Activated CD8-positive, alpha-beta T cell treated with anti-CD3 and anti-CD28 coated beads for 36 hours (primary cell): Measurements from ENCODE around the gene RPL39L. TPM values are rescaled to one million over a fixed set of nuclear protein-coding genes. Genes with fewer than 3 reads are reported as not detected.

ENCODE experiments used
- ATAC-seq: fragments of 200-7000 bp; cut with Tn5 transposase; one replicate; pipeline ENCODE4 v1.10.0; 2021; ENCODE audit warnings: mild to moderate bottlenecking, moderate library complexity
- CTCF ChIA-PET: fragments of 350-600 bp; sonication (Branson Sonifier 250); formaldehyde crosslinking; loops from one replicate; lab custom pipeline; 2021; ENCODE audit warnings: antibody characterized with exemption; lab: Charles Lee
- POLR2A ChIA-PET: fragments of 350-600 bp; sonication (Branson Sonifier 250); formaldehyde crosslinking; loops from one replicate; lab custom pipeline; 2021; ENCODE audit warnings: antibody characterized with exemption; lab: Charles Lee
- DNase-seq: peaks from one replicate; pipeline ENCODE4 v3.0.0-alpha.2; 2020
- H3K27ac Mint-ChIP-seq: one replicate; pipeline ENCODE4 v1.8.0; 2021; ENCODE audit warnings: mild to moderate bottlenecking, mixed read lengths
- H3K27me3 Mint-ChIP-seq: one replicate; pipeline ENCODE4 v1.8.0; 2021; ENCODE audit warnings: mixed read lengths
- H3K36me3 Mint-ChIP-seq: one replicate; pipeline ENCODE4 v1.8.0; 2021; ENCODE audit warnings: low read depth, mixed read lengths
- H3K4me1 Mint-ChIP-seq: one replicate; pipeline ENCODE4 v1.8.0; 2021; ENCODE audit warnings: low read depth, mixed read lengths
- H3K4me3 Mint-ChIP-seq: one replicate; pipeline ENCODE4 v1.8.0; 2021; ENCODE audit warnings: mild to moderate bottlenecking, moderate library complexity, mixed read lengths
- H3K9me3 Mint-ChIP-seq: one replicate; pipeline ENCODE4 v1.8.0; 2021; ENCODE audit warnings: mixed read lengths
- intact Hi-C: fragments of 100-400 bp; cut with micrococcal nuclease; formaldehyde crosslinking; loops from one replicate; pipeline ENCODE4 v1.10.0; 2022
- total RNA-seq, 2 experiments: library from RNA; stranded (reverse); gene quantifications; one replicate each; pipeline ENCODE4 v1.2.3, GENCODE V29; 2021
- TF ChIP-seq, protein P1 (sequence below): fragments of 200-600 bp; IDR thresholded peaks from one replicate; pipeline ENCODE4 v1.8.0; 2022; ENCODE audit warnings: antibody characterized with exemption, mild to moderate bottlenecking

Gene RPL39L
- total RNA-seq, 2 experiments from 2014 or later: 12.1 to 16.2 TPM

GRCh38 chr3:187132666-187133065 is 6.6 kb downstream of the RPL39L start:
- DNase-seq: no peak
- ChIA-PET CTCF (interaction anchor here (0.7 to 1.5 kb wide), 3 partner anchors 18 to 284 kb away, joined by 3 to 4 read pairs (median 3); no protein-coding TSS in a partner anchor), POLR2A (interaction anchor here (0.9 kb wide), 1 partner anchor 107 kb away, joined by 3 read pairs; no protein-coding TSS in a partner anchor)
- Mint-ChIP-seq H3K27me3 (no peaks in the 10 kb centered on the region), H3K27ac (no peak overlapping the region), H3K4me1 (peaks cover 36% of the 10 kb centered on the region), H3K9me3 (peaks cover 31% of the 10 kb centered on the region), H3K36me3 (peaks cover 44% of the 10 kb centered on the region), H3K4me3 (no peak overlapping the region)
- TF ChIP-seq, protein P1, sequence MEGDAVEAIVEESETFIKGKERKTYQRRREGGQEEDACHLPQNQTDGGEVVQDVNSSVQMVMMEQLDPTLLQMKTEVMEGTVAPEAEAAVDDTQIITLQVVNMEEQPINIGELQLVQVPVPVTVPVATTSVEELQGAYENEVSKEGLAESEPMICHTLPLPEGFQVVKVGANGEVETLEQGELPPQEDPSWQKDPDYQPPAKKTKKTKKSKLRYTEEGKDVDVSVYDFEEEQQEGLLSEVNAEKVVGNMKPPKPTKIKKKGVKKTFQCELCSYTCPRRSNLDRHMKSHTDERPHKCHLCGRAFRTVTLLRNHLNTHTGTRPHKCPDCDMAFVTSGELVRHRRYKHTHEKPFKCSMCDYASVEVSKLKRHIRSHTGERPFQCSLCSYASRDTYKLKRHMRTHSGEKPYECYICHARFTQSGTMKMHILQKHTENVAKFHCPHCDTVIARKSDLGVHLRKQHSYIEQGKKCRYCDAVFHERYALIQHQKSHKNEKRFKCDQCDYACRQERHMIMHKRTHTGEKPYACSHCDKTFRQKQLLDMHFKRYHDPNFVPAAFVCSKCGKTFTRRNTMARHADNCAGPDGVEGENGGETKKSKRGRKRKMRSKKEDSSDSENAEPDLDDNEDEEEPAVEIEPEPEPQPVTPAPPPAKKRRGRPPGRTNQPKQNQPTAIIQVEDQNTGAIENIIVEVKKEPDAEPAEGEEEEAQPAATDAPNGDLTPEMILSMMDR: no peak
- ATAC-seq: no peak
- intact Hi-C loops: no loop called here

DNA sequence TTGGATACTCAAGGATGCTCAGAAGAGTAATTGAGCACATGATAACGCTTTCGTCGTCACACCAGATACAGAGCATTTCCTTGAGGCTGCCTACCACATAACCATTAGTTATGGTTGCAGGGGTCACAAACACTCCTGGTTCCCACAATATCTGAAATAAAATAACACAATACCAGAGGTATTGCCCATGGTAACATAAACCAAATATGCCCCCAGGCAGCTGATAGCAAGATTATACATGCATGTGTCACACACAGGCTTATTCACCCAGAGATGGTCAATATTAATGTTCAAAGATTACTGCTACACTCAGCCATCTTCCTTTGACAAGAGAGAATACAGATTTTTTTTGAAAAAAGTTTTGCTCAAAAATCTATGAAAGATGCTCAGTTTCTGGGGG is 7.3 kb downstream of the RPL39L start:
- DNase-seq (no peak), ATAC-seq (no peak)
- TF ChIP-seq, protein P1: no peak
- peaks cover 36% of the 10 kb centered on the region for H3K4me1 Mint-ChIP-seq
- H3K4me3 Mint-ChIP-seq: no peak overlapping the region
- no peak overlapping the region for H3K27ac Mint-ChIP-seq
- ChIA-PET CTCF (interaction anchor here (0.9 to 4.8 kb wide), 5 partner anchors 8 to 283 kb away, joined by 3 to 55 read pairs (median 5); partner anchors contain the start of gene RPL39L), POLR2A (interaction anchor here (0.5 to 3.2 kb wide), 5 partner anchors 8 to 262 kb away, joined by 3 to 17 read pairs (median 3); partner anchors contain the start of gene RPL39L)
- H3K27me3 Mint-ChIP-seq: no peaks in the 10 kb centered on the region
- H3K9me3 Mint-ChIP-seq: peaks cover 31% of the 10 kb centered on the region
- H3K36me3 Mint-ChIP-seq: peaks cover 45% of the 10 kb centered on the region
- intact Hi-C loops: no loop called here

GRCh38 chr3:187130346-187131066 is 8.8 kb downstream of the RPL39L start:
- intact Hi-C loops: no loop called here
- Mint-ChIP-seq H3K9me3 (peaks cover 30% of the 10 kb centered on the region), H3K27ac (peak overlapping the region; percentile 97), H3K4me3 (peak overlapping the region; percentile 49), H3K27me3 (no peaks in the 10 kb centered on the region), H3K36me3 (peaks cover 35% of the 10 kb centered on the region), H3K4me1 (peaks cover 35% of the 10 kb centered on the region)
- ATAC-seq (peak; percentile 92), DNase-seq (peak; percentile 58)
- ChIA-PET CTCF (interaction anchor here (1.1 to 4.8 kb wide), 4 partner anchors 9 to 281 kb away, joined by 3 to 55 read pairs (median 6); partner anchors contain the start of gene RPL39L), POLR2A (interaction anchor here (1.1 to 3.2 kb wide), 3 partner anchors 9 to 105 kb away, joined by 3 to 17 read pairs (median 4); partner anchors contain the start of gene RPL39L)
- TF ChIP-seq, protein P1: no peak

DNA sequence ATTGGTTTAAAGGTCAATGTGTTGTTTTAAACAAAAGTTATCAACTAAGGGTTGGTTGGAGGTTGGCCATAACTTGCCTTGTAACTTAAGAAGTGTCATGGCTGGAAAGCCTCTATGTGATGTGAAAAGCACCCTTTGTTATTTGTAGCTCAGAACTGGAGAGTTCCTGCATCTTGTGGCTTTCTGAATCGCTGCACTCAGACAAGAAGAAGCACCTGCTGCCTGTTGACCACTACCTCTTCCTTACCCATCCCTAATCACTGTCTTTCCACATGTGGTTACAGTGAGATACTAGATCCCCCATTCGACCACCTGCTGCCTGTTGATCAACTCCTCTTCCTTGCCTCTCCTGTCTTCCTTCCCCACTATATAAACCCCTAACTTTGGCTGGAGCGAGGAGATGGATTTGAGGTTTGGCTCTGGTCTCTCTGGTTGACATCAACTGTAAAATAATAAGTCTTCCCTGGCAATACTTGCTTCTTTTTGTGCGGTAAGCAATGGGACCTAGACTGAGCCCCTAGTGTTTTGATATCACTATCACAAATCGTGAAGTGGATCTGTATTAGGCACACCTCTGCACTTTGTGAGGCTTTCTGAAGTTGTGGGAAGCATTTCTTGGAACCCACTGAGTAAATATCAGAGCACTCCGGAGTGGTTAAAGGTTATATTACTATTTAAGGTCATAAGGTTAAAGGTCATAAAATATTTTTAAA is 13.8 kb downstream of the RPL39L start:
- Mint-ChIP-seq H3K27me3 (no peaks in the 10 kb centered on the region), H3K4me3 (no peak overlapping the region), H3K9me3 (peaks cover 18% of the 10 kb centered on the region), H3K4me1 (peaks cover 21% of the 10 kb centered on the region), H3K27ac (no peak overlapping the region), H3K36me3 (peaks cover 20% of the 10 kb centered on the region)
- ATAC-seq: no peak
- intact Hi-C loops: no loop called here
- CTCF ChIA-PET: interaction anchor here (3.5 to 5.8 kb wide), 2 partner anchors 13 to 25 kb away, joined by 13 to 38 read pairs; no protein-coding TSS in a partner anchor
- POLR2A ChIA-PET: interaction anchor here (1.0 kb wide), 1 partner anchor 12 kb away, joined by 3 read pairs; no protein-coding TSS in a partner anchor
- TF ChIP-seq, protein P1: no peak
- no peak for DNase-seq
